Measurements from ENCODE around the gene DTD2.
"Not testable (repeated sequence)": the region's sequence is repeated elsewhere in the genome, so short reads cannot be mapped to it uniquely, and the experiment has no call there.

Gene DTD2

DNA sequence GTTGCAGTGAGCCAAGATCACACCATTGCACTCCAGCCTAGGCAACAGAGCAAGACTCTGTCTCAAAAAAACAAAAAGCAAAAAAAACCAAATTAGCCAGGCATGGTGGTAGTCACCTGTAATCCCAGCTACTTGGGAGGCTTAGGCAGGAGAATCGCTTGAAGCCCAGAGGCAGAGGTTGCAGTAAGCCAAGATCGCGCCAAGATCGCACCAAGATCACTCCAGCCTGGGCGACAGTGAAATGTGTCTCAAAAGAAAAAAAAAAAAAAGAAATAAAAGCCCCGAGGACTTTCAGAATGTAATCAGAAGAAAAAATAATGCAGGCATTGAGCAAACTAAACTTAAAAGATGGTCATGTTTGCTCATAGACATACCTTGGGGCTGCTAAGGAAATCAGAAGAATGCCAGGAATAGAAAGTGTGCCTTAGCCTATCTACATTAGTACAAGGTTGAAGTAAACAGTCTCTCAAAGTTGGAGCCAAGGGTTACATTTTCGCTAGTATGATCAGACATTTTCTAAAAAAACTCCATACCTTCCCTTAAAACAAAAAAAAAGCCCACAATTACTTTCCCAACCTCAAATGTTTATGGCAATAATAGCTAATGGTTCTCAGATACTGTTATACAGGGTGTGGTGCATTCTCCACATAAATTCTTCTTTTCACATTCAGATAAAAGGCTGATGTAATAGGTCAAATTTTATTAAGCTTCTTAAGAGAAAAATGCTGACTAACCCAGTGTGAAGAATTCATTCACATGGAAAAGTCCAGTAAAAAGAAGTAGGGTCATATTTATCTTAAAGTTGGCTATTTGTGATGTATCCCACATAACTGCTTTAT, 15.8 kb downstream of the DTD2 start:
- DNase-seq: no peak

DNA sequence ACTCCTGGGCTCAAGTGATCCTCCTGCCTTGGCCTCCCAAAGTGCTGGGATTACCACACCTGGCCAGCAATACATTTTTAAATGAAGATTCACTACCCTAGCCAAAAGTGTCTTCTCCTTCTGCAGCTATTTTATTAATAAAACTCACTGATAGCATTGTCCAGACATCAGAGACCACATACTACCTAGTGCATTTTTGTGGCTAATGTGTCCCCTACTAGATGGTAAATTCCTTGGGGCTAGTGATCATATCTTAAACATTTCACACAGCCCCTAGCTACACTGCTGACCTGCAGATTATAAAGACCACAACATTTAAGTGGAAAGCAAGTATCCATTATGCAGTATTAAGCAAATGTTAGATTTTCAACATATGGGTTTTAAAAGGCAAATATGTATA, 17.0 kb downstream of the DTD2 start:
- DNase-seq: no peak

DNA sequence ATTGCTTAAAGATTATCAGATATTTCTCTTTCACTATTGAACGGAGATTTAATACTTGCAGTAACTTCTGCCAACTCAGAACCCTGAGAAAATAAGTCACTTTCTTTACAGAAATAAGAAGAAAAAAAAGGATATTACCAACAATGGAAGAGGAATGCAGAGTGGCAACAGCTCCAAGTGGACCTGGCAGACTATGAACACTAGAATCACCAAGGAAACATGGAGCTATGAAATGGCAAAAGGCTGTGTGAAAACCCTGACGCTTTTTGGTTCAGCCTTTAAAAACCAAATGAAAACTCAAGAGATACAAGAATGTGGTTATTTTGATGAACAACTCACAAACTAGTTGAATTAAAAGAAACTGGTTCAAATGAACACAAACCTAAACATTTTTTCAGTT, 17.7 kb downstream of the DTD2 start:
- no peak for DNase-seq

DNA sequence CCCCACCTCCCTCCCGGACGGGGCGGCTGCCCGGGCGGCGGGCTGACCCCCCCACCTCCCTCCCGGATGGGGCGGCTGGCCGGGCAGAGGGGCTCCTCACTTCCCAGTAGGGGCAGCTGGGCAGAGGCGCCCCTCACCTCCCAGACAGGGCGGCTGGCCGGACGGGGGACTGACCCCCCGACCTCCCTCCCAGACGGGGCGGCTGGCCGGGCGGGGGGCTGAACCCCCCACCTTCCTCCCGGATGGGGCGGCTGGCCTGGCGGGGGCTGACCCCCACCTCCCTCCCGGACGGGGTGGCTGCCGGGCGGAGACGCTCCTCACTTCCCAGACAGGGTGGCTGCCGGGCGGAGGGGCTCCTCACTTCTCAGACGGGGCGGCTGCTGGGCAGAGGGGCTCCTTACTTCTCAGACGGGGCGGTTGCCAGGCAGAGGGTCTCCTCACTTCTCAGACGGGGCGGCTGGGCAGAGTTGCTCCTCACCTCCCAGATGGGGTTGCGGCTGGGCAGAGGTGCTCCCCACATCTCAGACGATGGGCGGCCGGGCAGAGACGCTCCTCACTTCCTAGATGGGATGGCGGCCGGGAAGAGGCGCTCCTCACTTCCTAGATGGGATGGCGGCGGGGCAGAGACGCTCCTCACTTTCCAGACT, 20.1 kb downstream of the DTD2 start:
- not testable (repeated sequence) for DNase-seq

DNA sequence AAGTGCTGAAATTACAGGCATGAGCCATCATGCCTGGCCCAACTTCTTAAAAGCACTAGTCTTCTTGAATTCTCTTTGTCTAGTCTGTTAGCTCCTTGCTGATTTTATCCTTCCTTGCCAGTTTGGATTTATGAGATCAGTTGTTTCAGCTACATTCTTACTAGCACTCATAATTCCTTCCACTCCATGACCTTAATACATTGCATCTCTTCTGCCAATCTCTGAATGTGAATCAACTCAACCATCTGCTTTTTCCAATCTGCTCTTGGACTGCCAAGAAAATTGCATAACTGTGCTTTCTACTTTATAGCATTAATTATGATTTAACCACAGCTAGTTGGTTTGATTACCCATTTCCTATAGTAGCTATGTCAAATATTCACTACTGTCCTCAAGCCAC, 22.0 kb downstream of the DTD2 start:
- DNase-seq: no peak

DNA sequence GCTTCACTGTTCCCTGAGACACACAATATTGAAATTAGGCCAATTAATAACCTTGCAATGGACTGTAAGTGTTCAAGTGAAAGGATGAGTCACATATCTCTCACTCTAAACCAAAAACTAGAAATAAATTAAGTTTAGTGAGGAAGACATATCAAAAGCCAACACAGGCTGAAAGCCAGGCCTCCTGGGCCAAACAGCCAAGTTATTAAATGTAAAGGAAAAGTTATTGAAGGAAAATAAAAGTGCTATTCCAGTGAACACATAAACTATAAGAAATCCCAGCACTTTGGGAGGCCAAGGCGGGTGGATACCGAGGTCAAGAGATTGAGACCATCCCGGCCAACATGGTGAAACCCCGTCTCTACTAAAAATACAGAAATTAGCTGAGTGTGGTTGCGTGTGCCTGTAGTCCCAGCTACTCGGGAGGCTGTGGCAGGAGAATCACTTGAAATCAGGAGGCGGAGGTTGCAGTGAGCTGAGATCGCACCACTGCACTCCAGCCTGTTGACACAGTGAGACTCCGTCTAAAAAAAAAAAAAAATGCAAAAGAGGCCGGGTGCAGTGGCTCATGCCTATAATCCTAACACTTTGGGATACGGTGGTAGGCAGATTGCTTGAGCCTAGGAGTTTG, 26.6 kb downstream of the DTD2 start:
- DNase-seq: no peak

DNA sequence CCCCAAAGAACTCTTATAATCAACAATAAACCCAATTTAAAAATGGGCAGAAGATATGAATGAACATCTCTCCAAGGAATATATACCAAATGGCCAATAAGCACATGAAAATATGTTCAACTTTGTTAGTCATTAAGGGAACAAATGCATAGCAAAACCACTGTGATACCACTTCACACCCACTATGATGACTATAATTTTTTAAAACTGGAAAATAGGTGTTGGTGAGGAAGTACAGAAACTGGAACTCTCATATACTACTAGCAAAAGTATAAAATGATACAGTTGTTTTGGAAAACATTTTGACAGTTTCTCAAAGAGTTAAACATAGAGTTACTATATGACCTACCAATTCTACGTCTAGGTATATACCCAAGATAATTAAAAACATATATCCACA, 27.5 kb downstream of the DTD2 start:
- no peak for DNase-seq

DNA sequence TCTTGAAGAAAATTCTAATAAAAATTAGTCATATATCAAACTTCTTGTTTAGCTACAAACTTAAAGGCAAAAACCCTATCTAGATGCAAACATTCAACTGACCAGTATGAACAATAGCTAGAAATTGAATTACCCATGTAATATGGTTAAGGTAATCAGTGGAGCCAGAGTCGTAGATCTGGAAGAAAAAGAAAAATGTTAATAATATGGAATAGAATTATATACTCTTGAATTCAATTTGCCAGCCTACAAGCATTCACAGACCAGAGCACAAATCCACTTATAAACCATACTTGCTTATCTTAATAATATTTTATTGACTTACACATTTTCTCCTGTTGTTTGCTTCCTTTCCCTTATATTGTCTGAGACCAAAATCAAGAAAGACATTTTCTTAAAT, 29.3 kb downstream of the DTD2 start:
- DNase-seq: no peak

DNA sequence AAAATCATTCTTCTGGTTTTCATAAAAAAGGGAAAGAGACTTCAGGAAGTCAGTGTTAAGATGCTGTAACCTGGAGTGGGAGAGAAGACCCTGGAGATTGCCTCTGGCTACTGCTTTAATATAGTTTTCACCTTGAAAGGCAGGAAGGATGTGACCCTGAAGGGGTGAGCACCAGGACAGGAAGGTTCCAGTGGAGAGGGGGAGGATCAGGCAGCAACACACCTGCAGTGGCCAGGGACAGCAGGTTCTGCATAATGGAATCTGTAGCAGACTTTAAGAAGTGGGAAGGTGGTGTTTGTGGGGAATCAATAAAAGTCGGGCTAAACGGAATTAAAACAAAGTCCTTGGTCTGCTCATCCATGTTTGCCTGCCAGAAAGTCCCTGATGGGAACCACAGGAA, 30.6 kb downstream of the DTD2 start:
- DNase-seq: no peak

DNA sequence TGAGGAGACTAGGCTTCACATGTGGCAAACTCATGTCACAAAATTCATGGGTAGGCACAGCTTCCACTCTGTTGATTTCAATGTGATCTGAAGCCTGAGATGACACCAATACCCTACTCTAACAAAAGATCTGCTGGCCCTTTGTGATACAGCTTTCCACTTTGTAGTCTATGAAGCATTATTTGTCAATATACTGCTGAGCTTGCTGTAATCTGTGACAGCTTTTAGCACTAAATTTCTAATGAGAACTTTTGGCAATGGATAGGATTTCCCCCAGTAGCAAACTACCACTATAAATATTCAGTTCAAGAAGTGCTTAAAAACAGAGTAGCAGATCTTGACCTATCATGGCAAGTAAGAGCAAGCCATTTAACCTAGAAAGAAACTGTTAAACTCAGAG, 31.4 kb downstream of the DTD2 start:
- DNase-seq: no peak

DNA sequence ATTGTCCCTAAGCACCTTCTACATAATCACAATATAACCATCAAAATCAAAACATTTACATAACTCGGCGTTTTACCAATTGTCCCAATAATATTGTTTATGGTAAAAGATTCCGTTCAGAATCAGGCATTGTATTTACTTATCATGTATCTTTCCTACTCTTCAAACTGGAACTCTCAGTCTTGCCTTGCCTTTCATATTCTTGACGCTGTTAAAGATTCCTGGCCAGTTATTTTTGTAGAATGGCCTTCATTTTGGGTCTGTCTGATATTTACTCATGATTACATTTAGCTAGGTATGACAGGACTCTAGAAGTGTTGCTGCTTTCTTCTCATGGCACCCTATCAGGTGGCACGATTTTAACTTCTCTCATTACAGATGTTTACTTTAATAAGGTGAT, 36.1 kb downstream of the DTD2 start:
- DNase-seq: no peak

DNA sequence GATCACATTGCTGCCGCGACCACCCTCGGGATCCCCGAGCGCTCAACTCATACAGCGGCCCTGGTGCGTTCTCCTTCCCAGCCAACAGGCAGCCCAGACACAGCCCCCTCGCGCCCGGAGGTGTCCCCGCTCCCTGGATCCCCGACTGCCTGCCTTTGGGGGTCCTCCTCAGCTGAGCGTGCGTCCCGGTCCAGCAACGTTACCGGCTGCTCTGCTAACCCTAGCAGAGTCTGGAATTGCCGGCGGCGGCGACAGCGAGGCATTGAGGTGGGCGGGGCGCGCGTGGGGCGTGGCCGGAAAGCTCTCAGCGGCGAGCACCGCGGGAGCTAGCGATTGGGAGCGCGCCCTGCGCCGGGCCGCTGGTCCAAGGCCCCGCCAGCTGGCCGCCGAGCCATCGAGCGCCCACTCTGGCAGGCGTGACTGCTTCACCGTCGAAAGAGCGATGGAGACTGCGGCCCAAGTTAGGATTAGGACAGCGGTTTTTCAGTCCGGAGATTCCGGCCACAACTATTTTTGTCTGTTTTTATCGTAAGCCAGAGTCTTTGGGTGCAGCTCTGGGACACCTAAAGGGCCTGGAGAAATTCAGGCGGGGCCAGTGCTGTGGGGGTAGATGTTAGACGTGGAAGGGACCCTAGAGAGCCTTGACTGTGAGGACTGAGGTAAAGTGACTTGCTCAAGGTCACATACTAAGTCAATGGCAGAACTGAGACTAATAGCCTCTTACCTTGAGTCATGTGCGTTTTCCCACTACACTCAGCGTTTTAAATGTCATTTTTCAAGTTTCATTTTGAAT, 36.8 kb downstream of the DTD2 start, which contains the start of gene HEATR5A:
HEATR5A (minus strand) TSS at position 232 of the 793 bp plus-strand sequence. CDS start 17,575 bp downstream, outside the sequence.
- DNase-seq: peak; percentile 94

DNA sequence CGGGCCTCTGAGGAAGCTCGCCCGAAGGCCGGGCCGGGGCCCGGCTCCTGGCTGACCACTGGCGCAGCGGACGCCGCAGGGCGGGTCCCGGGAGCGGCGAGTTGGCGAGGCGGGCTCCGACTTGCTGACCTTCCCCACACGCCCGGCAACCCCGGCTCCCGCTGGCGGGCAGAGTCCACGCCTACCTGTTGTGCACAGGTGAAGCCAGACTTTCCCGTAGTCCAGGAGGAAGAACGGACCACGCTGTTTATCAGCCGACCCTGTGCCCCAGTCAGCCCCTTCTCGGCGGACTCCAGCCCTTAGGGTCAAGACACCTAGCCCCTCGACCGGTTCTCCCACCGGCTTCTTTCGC, 37.4 kb downstream of the DTD2 start:
- DNase-seq: peak; percentile 23

DNA sequence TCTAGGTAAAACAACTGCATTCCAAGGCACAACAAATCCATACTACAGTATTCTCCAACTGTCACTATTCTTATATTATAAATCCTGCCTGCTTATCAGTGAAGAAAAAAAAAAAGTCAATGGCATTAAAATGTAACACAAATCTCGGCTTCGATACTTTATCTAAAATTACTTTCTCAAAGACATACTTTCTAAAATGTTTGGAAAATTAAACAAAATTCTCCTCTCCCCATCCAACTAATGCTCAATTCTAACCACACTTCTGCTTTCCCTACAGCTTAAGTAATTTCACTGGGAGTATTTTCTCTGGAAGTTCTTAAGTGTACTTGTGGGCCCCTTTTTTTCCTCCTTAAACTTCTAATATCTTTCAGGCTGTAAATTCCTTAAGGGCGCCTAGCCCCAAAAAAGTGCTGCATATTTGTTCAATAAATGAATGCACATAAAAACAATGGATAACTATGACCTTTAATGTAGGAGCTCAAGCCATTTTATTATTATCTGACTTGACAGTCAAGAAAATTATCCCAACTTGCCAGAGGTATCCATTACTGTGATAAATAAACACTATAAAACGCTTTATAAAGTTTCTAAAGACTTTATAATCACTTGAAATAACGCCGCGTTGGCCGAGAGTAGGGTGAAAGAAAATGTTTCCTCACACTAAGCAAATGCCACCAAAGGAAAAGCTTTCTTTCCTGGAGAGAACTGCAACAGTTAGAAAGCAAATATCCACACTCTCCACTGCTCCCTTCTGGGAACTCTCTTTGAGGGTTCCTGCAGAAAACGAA, 37.9 kb downstream of the DTD2 start:
- DNase-seq: no peak

DNA sequence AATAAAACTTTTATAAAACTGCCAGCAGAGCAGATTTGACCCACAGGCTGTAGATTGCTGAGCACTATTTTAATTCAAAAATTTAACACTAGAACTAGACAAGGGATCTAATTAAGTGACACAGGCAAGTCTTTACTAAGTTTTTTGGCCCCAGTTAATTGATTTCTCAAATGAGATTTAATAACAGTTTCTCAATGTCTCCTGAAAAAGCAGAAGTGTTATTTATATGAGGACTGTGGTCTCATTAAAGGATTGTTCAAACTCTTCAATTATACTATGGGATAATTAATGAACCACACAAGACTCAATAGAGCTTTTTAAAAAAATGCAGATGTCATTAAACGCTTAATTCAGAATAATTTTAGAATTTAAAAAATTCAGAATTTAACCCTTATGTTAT, 38.9 kb downstream of the DTD2 start:
- DNase-seq: no peak

DNA sequence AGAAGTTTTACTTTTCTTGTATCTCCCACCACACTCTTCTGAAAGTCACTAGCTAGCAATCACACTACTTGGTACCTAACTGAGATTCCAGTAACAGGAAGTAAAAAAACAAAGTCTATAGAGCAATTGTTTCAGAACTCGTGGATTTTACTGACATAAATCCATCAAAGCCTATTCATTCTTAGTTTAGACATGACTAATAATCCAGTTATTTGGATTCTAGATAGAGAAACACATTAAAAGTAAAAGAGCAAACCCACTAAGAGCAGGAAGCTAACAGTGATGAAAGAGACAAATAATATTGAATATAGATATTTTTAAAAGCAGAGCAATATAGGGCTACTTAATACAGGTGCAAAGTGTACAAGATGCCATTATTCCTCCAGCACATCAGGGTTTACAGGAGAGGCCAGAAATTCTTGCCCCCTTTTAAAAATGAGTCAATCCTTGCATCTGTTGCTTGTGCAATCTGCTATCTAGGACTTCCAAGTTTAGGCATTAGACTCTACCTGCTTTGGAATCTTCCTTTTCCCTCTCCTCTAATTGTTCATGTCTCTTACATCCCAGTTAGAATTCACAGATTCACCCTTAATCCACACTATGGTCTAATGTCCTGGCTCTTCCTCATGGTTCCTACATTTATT, 43.0 kb downstream of the DTD2 start:
- no peak for DNase-seq

DNA sequence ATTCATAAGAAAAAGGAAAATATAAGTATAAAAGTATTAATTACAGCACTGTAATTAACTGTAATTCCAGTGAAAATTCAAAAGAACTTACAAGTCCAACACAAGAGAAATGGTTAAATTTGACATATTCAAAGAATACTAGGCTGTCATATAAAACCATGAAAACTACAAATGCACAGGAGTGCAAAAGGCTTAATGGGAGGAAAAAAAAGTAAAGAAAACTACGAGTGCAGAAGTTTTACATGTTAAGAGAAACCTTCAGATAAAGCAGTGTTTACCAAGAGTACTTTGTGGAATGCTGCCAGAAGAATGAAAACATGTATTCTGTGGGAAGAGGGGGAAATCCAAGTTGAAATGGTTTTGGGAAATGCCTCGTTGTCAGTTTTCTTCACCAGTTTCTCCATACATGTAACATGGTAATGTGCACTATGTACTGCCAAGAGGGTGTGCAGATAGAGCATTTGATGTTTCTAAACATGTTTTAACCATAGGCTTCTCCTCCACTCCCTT, 46.0 kb downstream of the DTD2 start:
- DNase-seq: no peak

DNA sequence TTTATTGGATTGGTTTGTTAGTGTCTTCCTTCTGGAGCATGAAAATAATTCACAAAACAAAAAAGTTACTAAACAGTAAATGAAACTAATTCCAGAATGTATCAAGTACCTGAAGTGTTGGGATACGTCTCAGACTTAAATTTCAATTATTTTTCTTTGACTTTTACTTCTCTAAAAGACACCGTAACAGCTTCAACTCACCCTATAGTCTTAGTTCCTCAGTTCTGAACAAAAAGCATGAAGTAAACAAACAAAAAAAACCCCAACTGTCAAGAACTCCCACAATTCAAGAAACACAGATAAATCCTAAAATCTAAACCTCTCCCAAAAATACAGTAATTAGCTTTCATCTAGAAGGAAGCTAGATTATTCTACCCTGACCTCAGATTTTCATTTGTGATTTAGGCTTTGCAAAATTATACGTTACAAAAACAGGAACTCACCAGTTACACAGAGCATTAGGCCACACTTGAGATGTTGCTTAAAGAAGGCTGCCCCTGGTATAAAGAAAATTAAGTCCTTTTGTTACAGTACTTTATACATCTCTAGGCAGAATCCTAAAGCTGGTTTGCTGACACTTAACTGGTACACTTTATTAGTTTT, 47.2 kb downstream of the DTD2 start:
- no peak for DNase-seq

DNA sequence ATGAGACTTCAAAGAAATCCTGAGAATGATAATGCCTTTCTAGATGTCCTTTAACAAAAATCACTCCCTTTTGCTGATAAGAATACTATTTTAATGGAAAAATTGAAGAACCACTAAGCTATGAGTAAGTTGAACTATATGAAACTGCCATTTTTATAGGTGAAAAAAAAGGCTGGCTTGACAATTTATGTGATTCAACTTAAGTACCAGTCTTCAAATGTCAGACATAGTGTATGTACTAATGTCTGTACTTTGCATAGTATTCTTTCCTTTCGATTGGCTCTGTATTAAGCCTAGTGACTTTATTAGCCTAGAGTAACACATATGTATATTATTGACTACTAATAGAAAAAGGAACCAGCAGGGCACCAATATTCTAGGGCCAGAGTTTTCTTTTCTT, 48.9 kb downstream of the DTD2 start:
- no peak for DNase-seq

DNA sequence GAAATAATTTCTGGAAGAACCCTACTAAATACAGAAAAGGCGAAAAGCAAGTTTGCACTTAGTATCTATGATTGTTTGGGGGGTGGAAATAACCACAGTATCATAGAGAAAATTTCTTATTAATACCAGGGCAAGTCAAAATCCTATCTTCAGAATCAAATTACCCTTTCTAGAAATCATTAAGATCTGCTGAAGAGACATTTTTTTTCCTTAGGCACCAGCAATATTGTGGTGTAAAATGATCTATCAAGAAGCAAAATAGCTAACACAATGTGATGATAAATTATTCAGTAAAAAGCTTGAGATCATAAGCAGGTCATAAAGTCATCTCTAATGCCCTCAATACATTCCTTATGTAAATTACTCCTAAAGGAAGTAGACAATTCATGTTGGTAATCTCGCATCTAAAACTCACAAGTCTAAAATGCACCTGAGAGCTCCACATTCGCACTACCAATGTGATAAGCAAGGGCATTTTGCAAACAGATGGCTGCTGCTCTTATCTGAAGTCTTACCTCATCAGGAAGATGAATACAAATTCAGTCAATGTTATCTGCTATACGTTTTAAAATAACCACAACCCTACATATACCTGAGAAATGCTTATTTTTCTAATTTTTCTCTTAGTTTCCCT, 51.6 kb downstream of the DTD2 start:
- DNase-seq: no peak

DNA sequence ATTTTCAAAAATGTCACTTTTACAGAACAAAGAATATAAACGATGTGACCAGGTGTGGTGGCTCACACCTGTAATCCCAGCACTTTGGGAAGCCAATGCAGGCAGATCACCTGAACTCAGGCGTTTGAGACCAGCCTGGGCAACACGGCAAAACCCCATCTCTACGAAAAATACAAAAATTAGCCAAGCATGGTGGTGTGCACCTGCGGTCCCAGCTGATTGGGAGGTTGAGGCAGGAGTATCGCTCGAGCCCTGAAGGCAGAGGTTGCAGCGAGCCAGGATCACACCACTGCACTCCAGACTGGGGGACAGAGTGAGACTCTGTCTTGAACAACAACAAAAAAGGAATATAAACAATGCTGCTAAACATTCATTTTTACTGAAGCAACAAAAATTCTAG, 52.2 kb downstream of the DTD2 start:
- DNase-seq: no peak
